K562 (cell line): ENCODE results near the gene AGAP1. TPM values are rescaled to one million over a fixed set of nuclear protein-coding genes. Genes with fewer than 3 reads are reported as not detected.
A peak's percentile ranks its signal among the peaks of the same experiment; 100 is the strongest.

Experiments
- BCL6 ChIP-seq: fragments of 250-450 bp; sonication (Bioruptor Pico); IDR thresholded peaks from 2 replicates; pipeline ENCODE4 v1.4.0; 2020
- CHCHD3 ChIP-seq: fragments of 250-450 bp; sonication (Bioruptor Pico); IDR thresholded peaks from 2 replicates; pipeline ENCODE4 v2.1.2; 2022; ENCODE audit warnings: mild to moderate bottlenecking
- HDGF ChIP-seq: fragments of 450-650 bp; IDR thresholded peaks from 2 replicates; pipeline ENCODE4 v1.6.1; 2016
- KDM1A ChIP-seq, 2 experiments: fragments of 450-650 bp; IDR thresholded peaks; 2 replicates each; pipeline ENCODE4 v1.6.1; 2016; ENCODE audit warnings: mild to moderate bottlenecking in 2 of 2
- KLF6 ChIP-seq: fragments of 250-450 bp; sonication (Bioruptor Pico); IDR thresholded peaks from 2 replicates; pipeline ENCODE4 v1.4.0; 2020; ENCODE audit warnings: mild to moderate bottlenecking, moderate library complexity, borderline replicate concordance
- NELFE ChIP-seq: IDR thresholded peaks from 2 replicates; pipeline ENCODE4 v1.6.1; 2011; ENCODE audit warnings: mild to moderate bottlenecking; ENCODE audit not compliant: insufficient read depth, insufficient read length
- RHOXF2B ChIP-seq: fragments of 250-450 bp; sonication (Bioruptor Pico); conservative IDR thresholded peaks from 2 replicates; pipeline ENCODE4 v1.5.1; 2021
- SMAD3 ChIP-seq: fragments of 450-650 bp; formaldehyde crosslinking; conservative IDR thresholded peaks from 2 replicates; pipeline ENCODE4 v1.4.0; 2020; ENCODE audit warnings: mild to moderate bottlenecking
- YY1 ChIP-seq, 3 experiments: IDR thresholded peaks; 2 replicates each; pipeline ENCODE4 v1.6.1; 2011; ENCODE audit warnings: low read length in 2 of 3, mild to moderate bottlenecking in 2 of 3, moderate library complexity in 2 of 3, borderline replicate concordance in 1 of 3, control low read depth in 1 of 3, low read depth in 1 of 3; ENCODE audit not compliant: insufficient read depth in 3 of 3, insufficient replicate concordance in 2 of 3, control insufficient read depth in 1 of 3, insufficient read length in 1 of 3; ENCODE audit errors: extremely low read depth in 1 of 3
- ZNF121 ChIP-seq: sonication (generic); formaldehyde crosslinking; conservative IDR thresholded peaks from 2 replicates; pipeline ENCODE4 v1.8.0; 2022; ENCODE audit warnings: missing genetic modification reagents
- ZNF311 ChIP-seq: fragments of 250-450 bp; sonication (Bioruptor Pico); IDR thresholded peaks from 2 replicates; pipeline ENCODE4 v1.4.0; 2020; ENCODE audit warnings: mild to moderate bottlenecking, moderate library complexity
- ZNF507 ChIP-seq: conservative IDR thresholded peaks from 2 replicates; pipeline ENCODE4 v1.6.1; 2017; ENCODE audit warnings: missing genetic modification characterization, missing compliant biosample characterization
- ZNF583 ChIP-seq: fragments of 250-450 bp; sonication (Bioruptor Pico); IDR thresholded peaks from 2 replicates; pipeline ENCODE4 v1.4.0; 2020
- polyA plus RNA-seq, 8 experiments: library from polyadenylated mRNA; depleted of rRNA in 4 of 8; stranded (reverse) in 5 of 8; unstranded in 3 of 8; fragments of >200 nt; fragmentation: Nextera tagmentation in 2 of 8; fragmentation: Illumina TruSeq in 1 of 8; extraction: Ambion mirVana in 2 of 8; extraction: Trizol in 1 of 8; gene quantifications; 2 replicates each; pipeline versions ENCODE4 v1.2.1 to v1.2.3, GENCODE V29; 2011 to 2014; ENCODE audit warnings: inconsistent platforms in 1 of 8, missing spikeins in 1 of 8
- total RNA-seq, 7 experiments: library from RNA; depleted of rRNA in 6 of 7; stranded (reverse); fragments of >200 nt in 6 of 7; fragmentation: Illumina TruSeq in 2 of 7; extraction: Trizol in 2 of 7; gene quantifications; 2 replicates each; pipeline versions ENCODE4 v1.2.1 to v1.2.3, GENCODE V29; 2011 to 2021; ENCODE audit warnings: low replicate concordance in 1 of 7
- TF ChIP-seq, protein P1 (sequence below): fragments of 250-450 bp; sonication (Bioruptor Pico); IDR thresholded peaks from 2 replicates; pipeline ENCODE4 v1.8.0; 2021; ENCODE audit warnings: moderate library complexity, mild to moderate bottlenecking, inconsistent platforms
- TF ChIP-seq, protein P2 (sequence below), 2 experiments: fragments of 450-650 bp in 1 of 2; IDR thresholded peaks; 2 replicates each; pipeline ENCODE4 v1.6.1; 2011 to 2017; ENCODE audit warnings: low read depth in 2 of 2, antibody characterized with exemption in 1 of 2, borderline replicate concordance in 1 of 2, low read length in 1 of 2, mild to moderate bottlenecking in 1 of 2, mixed read lengths in 1 of 2; ENCODE audit not compliant: control insufficient read depth in 1 of 2
- TF ChIP-seq, protein P3 (sequence below), 2 experiments: fragments of 200-800 bp in 1 of 2; sonication (Bioruptor generic) in 1 of 2; sonication (generic) in 1 of 2; formaldehyde crosslinking in 1 of 2; IDR thresholded peaks in 1 of 2; conservative IDR thresholded peaks in 1 of 2; 2 replicates each; pipeline versions ENCODE4 v1.5.0 to v1.6.1; 2016 to 2020; ENCODE audit warnings: missing compliant biosample characterization in 1 of 2, missing genetic modification characterization in 1 of 2, missing genetic modification reagents in 1 of 2
- TF ChIP-seq, protein P4 (sequence below): IDR thresholded peaks from 3 replicates; pipeline ENCODE4 v1.6.1; 2011; ENCODE audit warnings: borderline replicate concordance, mild to moderate bottlenecking, moderate library complexity; ENCODE audit not compliant: insufficient read length; ENCODE audit errors: extremely low read depth

AGAP1 gene
- total and polyA plus RNA-seq, 9 of the 15 experiments (the other 6 are each of a cell fraction or from before 2014, with no cell fraction given): 1.3 to 24.0 (median 10.6) TPM

DNA sequence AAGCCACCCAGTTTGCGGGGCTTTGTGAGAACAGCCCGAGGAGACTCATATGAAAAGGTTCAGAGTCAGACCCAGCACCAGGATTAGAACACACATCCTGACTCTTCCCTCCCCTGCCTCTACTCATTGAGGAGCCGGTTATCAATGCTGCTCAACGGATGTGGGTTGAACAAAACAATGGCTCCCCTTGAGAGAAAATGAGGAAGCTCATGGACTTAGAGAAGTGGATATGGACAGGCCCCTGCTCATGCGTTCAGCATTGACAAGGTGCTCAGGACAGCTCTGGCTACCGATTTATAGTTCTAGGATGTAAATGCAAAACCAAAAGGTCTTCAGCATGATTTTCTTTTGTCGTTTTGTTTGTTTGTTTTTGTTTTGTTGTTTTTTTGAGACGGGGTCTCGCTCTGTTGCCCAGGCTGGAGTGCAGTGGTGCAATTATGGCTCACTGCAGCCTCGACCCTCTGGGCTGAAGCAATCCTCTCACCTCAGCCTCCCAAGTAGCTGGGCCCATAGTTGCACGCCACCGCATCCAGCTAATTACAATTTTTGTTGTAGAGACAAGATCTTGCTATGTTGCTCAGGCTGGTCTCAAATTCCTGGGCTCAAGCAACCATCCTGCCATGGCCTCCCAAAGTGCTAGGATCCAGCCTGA is 32.0 kb upstream of the AGAP1 start (continued):
- TF ChIP-seq, protein P1, sequence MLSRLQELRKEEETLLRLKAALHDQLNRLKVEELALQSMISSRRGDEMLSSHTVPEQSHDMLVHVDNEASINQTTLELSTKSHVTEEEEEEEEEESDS (CRISPR knock-in tag): no peak
- TF ChIP-seq ZNF583 (CRISPR knock-in tag) (0 out of 2 replicates have a peak, but pooled peaks have one; percentile 1), KLF6 (CRISPR knock-in tag) (0 out of 2 replicates have a peak, but pooled peaks have one; percentile 29), BCL6 (CRISPR knock-in tag) (0 out of 2 replicates have a peak, but pooled peaks have one; percentile 12), YY1 (IDR thresholded peaks at IDR 0.05; ENCODE audit: borderline replicate concordance in 1 of 3, control insufficient read depth in 1 of 3, extremely low read depth in 1 of 3, insufficient read depth in 3 of 3, insufficient read length in 1 of 3, insufficient replicate concordance in 2 of 3, low read depth in 1 of 3, low read length in 2 of 3) (peak in 1 of 3 experiments; percentile 30), NELFE (no peak), CHCHD3 (CRISPR knock-in tag) (no peak), ZNF121 (CRISPR knock-in tag) (peak; percentile 85), ZNF311 (CRISPR knock-in tag) (peak; percentile 65), KDM1A (IDR thresholded peaks at IDR 0.05) (no peak), SMAD3 (peak; percentile 54; the same call in 1 of the 2 replicates), RHOXF2B (no peak), ZNF507 (tag) (peak; percentile 61), HDGF (no peak)
- TF ChIP-seq, protein P2, sequence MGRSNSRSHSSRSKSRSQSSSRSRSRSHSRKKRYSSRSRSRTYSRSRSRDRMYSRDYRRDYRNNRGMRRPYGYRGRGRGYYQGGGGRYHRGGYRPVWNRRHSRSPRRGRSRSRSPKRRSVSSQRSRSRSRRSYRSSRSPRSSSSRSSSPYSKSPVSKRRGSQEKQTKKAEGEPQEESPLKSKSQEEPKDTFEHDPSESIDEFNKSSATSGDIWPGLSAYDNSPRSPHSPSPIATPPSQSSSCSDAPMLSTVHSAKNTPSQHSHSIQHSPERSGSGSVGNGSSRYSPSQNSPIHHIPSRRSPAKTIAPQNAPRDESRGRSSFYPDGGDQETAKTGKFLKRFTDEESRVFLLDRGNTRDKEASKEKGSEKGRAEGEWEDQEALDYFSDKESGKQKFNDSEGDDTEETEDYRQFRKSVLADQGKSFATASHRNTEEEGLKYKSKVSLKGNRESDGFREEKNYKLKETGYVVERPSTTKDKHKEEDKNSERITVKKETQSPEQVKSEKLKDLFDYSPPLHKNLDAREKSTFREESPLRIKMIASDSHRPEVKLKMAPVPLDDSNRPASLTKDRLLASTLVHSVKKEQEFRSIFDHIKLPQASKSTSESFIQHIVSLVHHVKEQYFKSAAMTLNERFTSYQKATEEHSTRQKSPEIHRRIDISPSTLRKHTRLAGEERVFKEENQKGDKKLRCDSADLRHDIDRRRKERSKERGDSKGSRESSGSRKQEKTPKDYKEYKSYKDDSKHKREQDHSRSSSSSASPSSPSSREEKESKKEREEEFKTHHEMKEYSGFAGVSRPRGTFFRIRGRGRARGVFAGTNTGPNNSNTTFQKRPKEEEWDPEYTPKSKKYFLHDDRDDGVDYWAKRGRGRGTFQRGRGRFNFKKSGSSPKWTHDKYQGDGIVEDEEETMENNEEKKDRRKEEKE (IDR thresholded peaks at IDR 0.05; ENCODE audit: borderline replicate concordance in 1 of 2, control insufficient read depth in 1 of 2, low read depth in 2 of 2, low read length in 1 of 2): no peak
- TF ChIP-seq, protein P3, sequence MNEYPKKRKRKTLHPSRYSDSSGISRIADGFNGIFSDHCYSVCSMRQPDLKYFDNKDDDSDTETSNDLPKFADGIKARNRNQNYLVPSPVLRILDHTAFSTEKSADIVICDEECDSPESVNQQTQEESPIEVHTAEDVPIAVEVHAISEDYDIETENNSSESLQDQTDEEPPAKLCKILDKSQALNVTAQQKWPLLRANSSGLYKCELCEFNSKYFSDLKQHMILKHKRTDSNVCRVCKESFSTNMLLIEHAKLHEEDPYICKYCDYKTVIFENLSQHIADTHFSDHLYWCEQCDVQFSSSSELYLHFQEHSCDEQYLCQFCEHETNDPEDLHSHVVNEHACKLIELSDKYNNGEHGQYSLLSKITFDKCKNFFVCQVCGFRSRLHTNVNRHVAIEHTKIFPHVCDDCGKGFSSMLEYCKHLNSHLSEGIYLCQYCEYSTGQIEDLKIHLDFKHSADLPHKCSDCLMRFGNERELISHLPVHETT (CRISPR knock-in tag; conservative IDR thresholded peaks at IDR 0.05 in 1 of 2, IDR thresholded peaks at IDR 0.05 in 1 of 2): peak in 1 of 2 experiments; percentile 67; a peak in 1 of 4 replicates
- TF ChIP-seq, protein P4, sequence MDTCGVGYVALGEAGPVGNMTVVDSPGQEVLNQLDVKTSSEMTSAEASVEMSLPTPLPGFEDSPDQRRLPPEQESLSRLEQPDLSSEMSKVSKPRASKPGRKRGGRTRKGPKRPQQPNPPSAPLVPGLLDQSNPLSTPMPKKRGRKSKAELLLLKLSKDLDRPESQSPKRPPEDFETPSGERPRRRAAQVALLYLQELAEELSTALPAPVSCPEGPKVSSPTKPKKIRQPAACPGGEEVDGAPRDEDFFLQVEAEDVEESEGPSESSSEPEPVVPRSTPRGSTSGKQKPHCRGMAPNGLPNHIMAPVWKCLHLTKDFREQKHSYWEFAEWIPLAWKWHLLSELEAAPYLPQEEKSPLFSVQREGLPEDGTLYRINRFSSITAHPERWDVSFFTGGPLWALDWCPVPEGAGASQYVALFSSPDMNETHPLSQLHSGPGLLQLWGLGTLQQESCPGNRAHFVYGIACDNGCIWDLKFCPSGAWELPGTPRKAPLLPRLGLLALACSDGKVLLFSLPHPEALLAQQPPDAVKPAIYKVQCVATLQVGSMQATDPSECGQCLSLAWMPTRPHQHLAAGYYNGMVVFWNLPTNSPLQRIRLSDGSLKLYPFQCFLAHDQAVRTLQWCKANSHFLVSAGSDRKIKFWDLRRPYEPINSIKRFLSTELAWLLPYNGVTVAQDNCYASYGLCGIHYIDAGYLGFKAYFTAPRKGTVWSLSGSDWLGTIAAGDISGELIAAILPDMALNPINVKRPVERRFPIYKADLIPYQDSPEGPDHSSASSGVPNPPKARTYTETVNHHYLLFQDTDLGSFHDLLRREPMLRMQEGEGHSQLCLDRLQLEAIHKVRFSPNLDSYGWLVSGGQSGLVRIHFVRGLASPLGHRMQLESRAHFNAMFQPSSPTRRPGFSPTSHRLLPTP: no peak
